ENCODE data around the gene LAMA5.

LAMA5 gene

DNA sequence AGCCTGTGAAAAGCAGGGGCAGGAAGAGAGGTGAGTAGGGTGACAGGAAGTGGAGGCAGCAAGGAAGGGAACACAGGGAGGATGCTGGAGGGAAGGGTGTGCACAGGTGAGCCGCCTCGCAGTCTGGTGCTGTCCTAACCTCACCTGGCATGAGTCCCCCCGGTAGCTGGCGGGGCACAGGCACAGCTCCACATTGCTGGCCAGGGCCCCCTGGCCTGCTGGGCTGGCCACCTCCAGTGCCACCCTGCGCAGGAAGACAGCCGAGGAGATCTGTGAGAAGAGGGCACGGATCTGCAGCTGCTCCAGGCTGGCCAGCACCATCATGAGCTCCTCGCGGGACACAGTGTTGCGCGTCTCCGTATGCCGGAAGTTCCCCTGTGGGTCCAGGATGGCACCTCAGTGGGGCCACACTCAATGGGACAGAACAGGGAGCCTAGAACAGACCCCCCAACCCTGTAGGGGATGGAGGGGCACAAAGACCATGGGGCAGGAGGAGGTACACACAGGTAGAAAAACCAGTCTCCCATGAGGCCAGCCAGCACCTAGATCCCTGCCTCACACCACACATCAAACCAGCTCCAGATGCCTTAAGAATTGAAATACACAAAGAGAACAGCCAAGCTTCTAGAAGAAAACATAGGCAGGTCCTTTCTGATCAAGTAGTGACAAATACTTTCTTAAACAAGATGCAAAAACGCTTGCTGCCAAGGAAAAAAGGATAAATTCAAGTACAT is 41.8 kb downstream of the LAMA5 start:
- DNase-seq = no peak

DNA sequence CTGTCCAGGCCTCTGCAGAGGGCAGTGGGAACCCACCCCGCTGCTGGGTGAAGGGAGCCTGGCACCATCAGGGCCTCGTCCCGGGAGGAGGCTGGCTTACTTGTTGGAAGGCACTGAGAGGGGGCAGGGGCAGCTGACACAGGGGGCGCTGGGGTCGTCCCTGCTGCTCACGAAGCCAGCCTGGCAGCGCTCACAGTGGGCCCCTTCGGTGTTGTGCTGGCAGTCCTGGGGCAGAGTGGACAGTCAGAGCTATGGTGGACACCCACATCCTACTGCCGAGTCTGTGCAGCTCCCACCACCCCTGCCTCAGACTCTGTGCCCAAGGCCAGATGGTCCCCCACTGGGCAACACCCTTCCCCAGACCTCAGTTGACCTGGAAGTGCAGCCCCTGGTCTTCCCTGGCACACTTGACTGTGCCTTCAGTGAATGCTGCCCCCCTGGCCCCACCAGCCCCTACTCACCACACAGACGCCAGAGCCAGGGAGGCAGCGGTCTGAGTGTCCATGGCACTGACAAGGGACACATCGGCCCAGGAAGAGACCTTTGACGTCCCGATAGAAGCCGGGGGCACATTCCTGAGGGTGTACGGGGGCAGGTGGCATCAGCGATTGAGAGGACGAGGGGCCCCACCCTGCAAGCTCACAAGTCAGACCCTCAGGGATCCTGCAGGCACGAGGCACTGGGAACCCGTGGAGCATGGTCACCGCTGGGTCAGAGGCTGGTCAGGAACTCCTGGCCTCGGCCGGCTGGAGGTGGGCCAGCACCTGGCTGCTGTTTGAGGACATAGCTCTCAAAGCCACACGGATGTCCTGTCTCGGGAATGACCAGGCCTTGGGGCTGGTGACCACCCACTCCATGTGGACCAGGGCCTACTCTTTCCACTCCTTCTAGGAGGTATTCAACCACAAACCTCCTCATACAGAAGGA is 42.9 kb downstream of the LAMA5 start:
- no peak for DNase-seq

DNA sequence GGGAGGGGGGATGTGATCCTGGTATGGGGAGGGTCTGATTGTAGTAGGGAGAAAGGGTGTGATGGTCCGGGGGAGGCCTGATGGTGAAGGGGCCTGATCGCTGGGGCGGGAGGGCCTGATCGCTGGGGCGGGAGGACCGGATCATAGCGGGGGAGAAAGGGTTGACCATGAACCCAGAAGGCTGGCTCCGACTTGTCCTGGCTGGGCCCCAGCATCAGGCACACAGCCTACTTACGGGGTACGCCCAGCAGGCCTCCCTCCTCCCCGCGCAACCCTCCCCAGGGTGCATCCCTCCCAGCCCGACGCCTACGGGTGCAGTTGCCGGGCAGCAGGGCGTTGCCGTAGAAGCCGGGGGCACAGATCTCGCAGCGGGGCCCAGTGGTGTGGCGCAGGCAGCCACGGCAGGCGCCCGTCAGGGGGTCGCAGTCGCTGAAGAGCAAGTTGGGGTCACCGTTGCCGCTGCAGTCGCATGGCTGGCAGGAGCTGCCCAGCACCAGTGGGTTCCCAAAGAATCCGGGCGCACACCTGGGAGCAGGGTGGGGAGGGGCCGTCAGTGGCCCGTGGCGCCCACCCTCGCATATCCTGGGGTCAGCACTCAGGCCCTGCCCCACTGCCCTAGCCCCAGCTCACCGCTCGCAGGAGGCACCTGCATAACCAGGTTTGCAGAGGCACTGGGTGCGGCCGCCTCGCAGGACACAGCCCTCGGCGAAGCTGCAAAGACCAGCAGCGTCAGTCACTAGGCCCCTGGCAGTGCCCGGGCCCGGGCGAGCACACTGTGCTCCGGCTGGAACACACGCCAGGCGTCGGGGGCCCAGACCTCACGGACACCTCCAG is 43.7 kb downstream of the LAMA5 start:
- DNase-seq = no peak

DNA sequence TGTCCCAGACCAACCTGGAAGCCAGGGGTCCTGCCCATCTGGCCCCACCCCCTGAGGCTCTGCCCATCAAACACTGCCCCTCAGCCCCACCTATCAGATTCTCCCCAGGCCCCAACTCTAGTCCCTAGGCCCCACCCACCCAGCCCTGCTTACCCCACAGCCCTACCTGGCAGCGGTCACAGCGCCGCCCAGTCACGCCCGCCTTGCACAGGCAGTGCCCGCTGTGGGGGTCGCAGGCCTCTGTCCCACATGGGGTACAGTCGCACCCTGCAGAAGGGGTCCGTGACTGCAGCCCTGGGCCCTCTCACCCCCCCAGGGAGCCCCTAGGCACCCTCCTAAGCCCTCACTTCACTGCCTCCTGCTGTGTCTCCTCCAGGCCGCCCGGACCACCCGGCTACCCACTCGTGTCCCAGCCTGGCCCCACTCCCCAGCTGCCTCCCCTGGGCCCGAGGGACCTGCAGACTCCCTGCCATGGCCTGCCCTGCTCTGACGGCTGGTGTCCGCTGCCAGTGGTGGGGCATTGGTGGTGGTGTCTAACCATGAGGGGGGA is 44.5 kb downstream of the LAMA5 start:
- no peak for DNase-seq

DNA sequence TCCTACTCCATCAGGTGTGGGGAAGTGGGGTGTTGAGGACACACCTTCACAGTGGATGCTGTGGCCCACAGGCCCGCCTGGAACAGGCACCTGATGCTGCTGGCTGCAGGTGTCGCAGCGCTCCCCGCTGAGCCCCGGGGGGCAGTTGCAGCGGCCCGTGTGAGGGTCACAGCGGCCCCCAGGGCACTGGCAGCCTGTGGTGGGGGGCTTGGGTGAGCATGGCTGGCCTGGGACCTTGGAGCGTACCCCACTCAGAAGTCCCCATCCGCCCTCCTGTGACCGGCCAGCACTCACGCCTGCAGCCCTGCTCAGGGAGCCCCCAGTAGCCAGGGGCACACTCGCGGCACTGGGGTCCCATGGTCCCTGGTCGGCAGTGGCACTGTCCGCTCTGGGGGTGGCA is 45.1 kb downstream of the LAMA5 start:
- DNase-seq = no peak

DNA sequence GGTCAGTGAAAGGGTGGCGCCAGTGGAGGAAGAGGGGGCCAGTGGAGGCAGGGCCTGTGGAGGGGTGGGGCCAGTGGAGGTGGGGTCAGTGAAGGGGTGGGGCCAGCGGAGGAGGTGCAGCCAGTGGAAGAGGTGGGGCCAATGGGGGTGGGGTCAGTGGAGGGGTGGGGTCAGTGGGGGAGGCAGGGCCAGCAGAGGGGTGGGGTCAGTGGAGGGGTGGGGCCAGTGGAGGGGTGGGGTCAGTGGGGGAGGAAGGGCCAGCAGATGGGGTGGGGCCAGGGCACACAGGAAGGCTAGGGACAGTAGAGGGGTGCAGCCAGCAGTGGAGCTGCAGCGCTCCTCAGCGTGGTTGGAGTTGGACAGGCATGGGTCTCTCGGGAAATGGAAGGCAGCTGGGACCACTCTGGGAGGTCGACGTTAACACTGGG is 45.6 kb downstream of the LAMA5 start:
- DNase-seq = no peak

DNA sequence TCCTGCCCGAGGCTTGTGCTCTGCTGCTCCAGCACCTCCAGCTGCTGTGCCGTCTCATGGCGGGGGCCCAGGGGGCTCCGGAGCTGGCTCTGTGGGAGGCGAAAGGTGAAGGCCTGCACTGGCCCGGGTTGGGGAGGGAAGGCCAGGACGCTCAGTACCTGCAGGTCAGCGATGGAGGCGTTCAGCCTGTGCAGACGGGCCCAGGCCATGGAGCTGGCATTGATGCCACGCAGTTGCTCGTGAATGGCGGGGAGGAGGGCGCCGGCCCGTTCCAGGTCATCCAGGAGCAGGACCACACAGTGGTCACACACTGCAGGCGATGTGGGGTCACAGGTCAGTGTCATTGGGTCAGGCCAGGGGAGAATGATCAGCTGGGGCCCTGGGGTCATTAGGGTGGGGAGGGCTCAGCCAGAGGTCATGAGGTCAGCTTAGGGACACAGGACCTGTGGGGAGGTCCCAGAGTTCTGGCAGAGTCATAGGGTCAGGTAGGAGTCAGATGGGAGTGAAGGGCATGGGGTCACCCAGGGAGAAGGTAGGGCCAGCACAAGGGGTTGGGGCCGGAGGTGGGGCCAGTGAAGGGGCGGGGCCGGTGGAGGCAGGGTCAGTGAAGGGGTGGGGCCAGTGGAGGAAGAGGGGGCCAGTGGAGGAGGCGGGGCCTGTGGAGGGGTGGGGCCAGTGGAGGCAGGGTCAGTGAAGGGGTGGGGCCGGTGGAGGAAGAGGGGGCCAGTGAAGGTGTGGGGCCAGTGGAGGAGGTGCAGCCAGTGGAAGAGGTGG is 46.3 kb downstream of the LAMA5 start:
- DNase-seq = no peak

DNA sequence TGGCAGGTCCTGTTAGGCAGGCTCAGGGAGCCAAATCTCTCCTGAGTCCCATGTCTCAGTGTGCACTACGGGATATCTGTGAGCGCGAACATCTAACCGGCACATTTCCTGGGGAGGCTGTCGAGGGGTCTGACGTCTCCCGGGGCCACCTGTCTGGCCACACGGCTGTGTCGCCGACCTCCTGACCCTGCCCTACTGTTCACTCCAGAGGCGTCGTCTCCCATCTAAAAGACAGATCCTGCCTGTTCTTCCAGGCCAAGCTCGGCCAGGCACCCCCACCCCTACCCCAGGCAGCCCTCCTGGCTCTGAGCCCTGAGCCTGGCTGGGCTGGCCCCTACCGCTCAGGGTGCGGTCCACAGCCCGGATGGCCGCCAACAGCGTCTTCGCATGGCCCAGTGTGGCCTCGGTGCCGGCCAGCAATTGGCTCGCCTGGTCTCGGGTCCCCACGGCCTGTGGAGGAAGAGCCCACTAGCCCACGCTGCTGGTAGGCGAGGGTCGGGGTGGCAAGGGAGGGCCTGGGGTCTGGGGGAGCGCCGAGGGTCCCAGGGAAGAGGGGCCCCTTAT is 47.7 kb downstream of the LAMA5 start:
- DNase-seq = no peak

DNA sequence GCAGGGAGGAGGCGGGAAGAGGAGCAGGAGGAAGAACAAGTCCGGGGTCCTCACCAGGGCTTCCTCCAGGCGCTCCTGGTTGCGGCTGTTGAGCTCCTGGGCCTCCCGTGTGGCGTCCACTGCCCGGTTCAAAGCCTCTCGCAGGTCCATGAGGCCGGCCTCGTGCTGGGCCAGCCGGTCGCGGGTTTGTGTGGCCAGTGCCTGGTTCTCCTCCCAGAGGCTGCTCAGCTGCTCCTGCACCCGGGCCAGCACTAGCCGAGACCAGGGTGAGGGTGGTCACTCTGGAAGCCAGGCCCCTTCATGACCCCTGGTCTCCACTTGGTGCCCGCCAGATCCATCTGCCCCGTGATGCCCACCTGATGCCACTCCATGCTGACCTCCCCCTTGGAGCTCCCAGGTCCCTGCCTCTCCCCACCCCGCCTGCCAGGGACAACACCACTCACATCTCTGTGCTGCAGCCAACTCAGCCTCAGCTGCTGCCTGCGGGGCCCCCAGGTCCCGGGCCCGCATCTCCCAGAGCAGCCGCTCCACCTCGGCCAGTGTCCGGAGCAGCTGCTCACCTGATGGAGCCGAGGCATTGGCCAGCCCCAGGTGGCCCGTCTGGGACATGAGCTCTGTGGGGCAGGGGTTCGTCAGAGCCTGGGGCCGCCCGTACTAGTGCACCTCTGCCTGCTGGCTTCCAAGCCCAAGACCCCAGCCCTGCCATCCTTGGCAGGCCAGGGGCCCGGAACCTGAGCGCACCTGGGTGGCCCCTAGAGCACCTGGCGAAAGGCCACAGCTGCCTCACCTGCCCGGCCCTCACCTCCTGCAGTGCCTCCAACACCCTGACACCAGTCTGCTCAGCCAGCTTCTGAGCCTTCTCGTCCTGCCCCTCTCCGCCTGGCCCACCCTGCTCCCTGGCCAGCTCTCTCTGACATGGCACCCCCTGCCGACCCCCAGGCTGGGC is 48.4 kb downstream of the LAMA5 start:
- DNase-seq = no peak

DNA sequence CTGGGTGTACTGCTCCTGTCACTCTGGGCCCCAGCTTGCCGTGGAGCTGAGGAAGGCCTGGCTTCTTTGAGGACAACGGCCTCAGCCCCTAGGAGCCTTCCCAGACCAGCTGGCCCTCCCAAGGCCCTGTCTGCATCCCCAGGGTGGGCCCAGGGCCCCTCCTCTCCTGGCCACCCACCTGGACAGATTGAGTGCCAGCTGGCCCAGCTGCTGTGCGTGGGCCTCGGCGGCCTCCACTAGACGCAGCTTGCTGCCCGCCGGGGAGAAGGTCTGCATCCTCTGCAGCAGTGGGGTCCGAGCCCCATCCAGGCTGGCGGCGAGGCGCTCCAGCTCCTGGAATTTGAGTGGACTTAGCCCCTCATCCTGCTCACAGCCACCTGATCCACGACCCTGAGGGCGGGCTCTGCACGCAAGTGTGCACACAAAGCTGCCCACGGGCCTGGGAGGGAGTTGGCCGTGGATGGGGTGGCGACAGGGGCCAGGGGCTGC is 49.9 kb downstream of the LAMA5 start:
- DNase-seq = no peak

DNA sequence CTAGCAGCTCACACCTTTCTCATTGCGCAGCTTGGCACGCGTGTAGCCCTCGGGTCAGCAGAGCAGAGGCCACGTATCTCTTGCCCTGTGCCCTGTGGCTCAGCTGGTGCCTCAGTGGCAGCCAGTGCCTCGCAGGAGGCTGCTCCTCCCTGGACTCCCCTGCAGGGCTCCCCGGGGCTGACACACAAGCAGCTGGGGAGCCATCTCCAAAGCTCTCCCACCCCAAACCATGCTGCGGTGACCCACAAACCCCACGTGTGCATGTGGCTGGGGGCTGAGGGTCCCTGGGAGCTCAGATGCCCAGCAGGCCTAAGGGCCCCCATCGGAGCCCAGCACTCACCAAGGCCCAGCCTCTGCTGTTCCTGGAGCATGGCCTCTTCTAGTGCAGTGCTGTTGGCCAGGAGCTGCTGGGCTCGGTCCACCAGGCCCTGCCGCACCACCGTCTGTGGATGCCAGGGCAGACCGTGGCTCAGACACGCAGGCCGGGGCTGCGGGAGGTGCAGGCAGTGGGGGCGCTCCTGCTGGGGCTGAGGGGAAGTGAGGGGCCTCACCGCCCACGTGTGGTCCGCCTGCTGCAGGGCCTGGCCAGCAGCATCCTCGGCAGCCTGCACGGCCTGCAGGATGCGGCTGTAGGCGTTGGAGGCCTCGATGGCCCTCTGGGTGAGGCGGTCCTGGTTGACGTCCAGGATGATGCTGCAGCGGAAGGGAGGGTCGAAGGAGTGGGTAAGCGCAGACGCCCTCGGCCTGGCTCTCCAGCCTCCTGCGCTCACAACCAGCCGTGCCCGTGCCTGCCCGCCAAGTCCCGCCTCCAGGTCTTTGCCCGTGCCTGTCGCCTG is 50.6 kb downstream of the LAMA5 start:
- no peak for DNase-seq

DNA sequence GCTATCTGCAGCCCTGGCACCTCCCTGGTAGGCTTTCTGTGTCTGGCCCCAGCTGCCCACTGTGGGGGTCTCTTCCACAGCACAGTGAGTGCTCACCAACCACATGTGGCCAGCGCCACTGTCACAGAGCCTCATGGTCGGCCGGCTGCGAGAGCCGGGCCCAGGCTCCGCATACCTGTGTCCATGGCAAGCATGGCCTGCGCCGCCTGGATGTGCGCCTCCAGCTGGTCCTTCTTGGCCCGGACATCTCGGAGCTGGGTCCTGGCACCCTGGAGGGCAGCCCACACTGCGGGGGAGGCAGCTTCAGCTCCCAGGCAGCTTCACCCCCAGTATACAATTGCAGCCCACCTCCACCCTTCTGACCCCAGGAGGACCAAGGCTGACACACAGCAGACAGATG is 51.3 kb downstream of the LAMA5 start:
- no peak for DNase-seq

DNA sequence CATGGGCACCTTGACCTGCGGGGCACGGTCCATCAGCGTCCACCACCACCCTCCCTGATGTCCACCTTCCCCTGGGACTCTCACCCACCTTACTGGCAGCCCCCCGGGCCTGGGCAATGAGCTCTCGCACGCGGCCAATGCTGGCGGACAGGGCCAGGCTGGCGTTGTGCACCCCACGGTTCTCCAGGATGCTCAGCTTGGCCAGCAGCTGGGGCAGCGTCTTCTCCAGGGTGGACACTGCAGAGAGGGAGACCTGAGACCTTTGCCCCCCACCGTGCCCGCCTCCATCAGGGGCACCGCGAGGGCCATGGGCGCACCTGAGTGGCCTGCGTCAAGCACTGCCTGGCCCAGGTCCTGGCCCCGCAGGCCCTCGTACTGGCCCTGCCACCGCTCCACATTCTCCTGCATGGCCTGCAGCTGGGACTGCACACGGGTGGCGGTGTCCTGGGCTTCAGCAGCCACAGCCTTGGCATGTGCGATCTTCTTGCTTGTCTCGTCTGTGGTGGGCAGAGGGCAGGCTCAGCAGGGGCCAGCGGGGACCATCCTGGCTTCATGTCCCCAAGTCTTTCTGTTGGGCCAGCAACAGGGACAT is 52.3 kb downstream of the LAMA5 start:
- DNase-seq = no peak

DNA sequence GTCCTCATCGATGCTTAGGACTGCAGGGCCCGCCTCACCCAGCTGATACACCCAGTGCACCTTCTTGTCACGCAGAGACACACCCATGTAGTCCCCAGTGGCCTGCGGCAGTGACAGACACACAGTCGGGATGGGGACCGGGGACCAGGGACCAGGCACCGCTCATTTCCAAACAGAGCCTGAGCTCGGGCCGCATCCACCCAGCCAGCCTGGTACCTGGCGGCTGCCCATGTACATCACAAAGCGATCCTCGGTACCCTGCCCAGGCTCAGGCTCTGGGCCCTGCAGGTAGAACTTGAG is 52.8 kb downstream of the LAMA5 start:
- no peak for DNase-seq

DNA sequence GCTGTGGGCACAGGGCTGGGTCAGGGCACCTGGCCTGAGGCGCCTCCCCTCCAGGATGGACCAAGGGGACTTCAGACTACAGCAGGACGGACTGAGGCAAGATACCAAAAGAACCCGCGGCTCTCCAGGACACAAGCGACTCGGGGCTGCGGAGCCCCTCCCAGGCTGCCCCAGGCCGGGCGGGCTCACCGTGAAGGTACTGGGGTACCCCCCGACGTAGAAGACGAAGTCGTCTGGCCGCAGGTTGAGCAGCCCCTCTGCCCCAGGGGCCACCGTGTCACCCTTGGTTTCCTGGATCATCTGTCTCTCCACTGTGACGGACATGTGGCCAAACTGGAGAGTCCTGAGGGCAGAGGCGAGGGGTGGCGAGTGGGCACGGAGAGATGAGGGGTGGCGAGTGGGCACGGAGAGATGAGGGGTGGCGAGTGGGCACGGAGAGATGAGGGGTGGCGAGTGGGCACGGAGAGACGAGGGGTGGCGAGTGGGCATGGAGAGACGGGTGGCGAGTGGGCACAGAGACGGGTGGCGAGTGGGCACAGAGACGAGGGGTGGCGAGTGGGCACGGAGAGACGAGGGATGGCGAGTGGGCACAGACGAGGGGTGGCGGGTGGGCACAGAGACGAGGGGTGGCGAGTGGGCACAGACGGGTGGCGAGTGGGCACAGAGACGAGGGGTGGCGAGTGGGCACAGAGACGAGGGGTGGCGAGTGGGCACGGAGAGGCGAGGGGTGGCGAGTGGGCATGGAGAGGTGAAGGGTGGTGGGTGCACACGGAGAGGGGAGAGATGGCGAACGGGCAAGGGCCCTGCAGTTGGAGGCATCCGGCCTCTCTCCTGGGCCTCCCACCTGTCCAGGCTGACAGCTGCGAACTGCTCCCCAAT is 53.4 kb downstream of the LAMA5 start:
- no peak for DNase-seq

DNA sequence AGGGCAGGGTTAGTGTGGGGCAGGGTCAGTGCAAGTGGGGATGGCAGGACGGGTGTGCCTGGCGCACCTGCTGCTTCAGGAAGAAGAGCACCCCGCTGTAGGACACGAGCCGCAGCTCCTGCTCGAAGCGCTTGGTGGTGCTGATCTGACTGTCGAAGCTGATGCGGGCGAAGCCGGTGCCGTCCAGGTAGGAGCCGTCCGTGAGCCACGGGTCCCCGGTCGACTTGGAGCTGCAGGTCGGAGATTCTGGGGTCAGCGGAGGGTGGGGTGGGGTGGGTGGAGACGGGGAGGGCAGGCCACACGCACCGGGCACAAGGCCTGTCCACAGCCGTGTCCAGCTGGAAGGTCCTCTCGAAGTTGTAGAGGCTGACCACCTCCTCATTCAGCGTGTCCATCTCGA is 54.1 kb downstream of the LAMA5 start:
- DNase-seq = no peak

DNA sequence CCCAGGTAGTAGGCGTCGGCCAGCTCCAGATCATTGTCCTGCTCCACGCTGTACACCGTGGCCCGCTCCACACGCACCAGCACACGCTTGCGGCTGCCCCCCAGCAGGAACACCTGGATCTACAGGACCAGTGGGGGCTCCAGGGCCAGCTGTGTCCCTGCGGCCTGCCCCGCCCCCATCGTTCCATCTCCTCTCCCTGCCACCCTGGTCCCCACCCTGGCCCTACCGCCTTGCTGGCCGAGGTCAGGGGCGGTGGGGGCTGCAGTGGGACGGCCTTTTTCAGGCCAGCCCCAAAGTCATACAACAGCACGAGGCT is 54.5 kb downstream of the LAMA5 start:
- no peak for DNase-seq
